Ecto neural progenitor cell (in vitro differentiated cells): ENCODE data around the gene SRPK3.

Source experiments
- DNase-seq: peaks from one replicate; pipeline ENCODE4 v3.0.0-alpha.2; 2018; ENCODE audit warnings: low spot score

SRPK3 gene

GRCh38 chrX:153770601-153771414 is 10.0 kb upstream of the SRPK3 start:
- no peak for DNase-seq

GRCh38 chrX:153771415-153772315 is 9.2 kb upstream of the SRPK3 start:
- no peak for DNase-seq

GRCh38 chrX:153772316-153773217 is 8.3 kb upstream of the SRPK3 start:
- DNase-seq, result no peak

- no peak for DNase-seq
These were observed 7.6 kb upstream of the SRPK3 start for GRCh38 chrX:153773218-153773611.

- DNase-seq, result no peak
These were observed 6.9 kb upstream of the SRPK3 start for GRCh38 chrX:153773741-153774575.

GRCh38 chrX:153774576-153775292 is 6.1 kb upstream of the SRPK3 start:
- DNase-seq, result no peak

GRCh38 chrX:153775293-153776119 is 5.3 kb upstream of the SRPK3 start:
- no peak for DNase-seq

- no peak for DNase-seq
These were observed 4.7 kb upstream of the SRPK3 start for GRCh38 chrX:153776120-153776599.

GRCh38 chrX:153776611-153777045 is 4.2 kb upstream of the SRPK3 start:
- DNase-seq, result no peak

- no peak for DNase-seq
These were observed 3.4 kb upstream of the SRPK3 start for GRCh38 chrX:153777261-153778090.

GRCh38 chrX:153778181-153778580 is 2.7 kb upstream of the SRPK3 start:
- DNase-seq, result no peak

GRCh38 chrX:153778684-153779101 is 2.1 kb upstream of the SRPK3 start:
- DNase-seq, result no peak

GRCh38 chrX:153779891-153780677 is 757 bp upstream of the SRPK3 start:
- DNase-seq, result no peak

GRCh38 chrX:153781428-153782047 is 697 bp downstream of the SRPK3 start:
- DNase-seq, result no peak

GRCh38 chrX:153782313-153782712 is 1.5 kb downstream of the SRPK3 start:
- DNase-seq, result no peak

- no peak for DNase-seq
These were observed 2.0 kb downstream of the SRPK3 start for GRCh38 chrX:153782871-153783270.

- no peak for DNase-seq
These were observed 2.7 kb downstream of the SRPK3 start for GRCh38 chrX:153783378-153784013.
